Erythroblast (primary cell): Measurements from ENCODE around the gene PLLP.

ENCODE experiments used
- GATA1 ChIP-seq: IDR thresholded peaks from 2 replicates; pipeline ENCODE4 v1.6.1; 2011; ENCODE audit warnings: low read depth, mild to moderate bottlenecking, control low read depth, low read length, moderate library complexity
- POLR2A ChIP-seq: IDR thresholded peaks from 2 replicates; pipeline ENCODE4 v1.6.1; 2011; ENCODE audit warnings: mild to moderate bottlenecking, low read length

- TF ChIP-seq POLR2A, result no peak
- TF ChIP-seq GATA1, result no peak
Observed at GRCh38 chr16:57235128-57236021, 49.1 kb downstream of the PLLP start.
